Measurements from ENCODE around the gene LAMB2.

The LAMB2 gene

DNA sequence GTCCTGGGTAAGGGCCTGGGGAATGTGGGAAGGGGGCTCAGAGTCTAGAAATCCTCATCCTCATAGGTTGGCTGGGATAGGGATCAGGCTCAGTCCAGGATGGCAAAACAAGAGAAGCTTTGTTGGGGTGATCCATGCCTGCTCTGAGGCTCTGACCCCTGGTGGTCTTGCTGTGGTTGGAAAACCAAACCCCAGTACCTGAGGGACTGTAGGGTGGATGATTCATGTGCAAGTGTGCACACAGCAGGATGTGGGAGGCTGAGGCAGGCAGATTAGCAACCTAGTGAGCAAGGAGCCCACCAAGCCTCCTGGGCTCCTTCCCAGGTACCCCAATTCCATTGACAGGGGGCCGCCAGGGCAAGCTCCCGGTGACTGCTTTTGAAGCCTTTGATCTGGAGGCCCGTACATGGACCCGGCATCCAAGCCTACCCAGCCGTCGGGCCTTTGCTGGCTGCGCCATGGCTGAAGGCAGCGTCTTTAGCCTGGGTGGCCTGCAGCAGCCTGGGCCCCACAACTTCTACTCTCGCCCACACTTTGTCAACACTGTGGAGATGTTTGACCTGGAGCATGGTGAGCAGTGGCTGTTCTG lies 41.6 kb upstream of the LAMB2 start:
- Histone ChIP-seq H3K4me3 (ENCODE audit: low read depth, low read length) (no peak overlapping the region), H3K27me3 (replicated peaks) (no peaks in the 10 kb centered on the region), H3K36me3 (replicated peaks) (no peaks in the 10 kb centered on the region), H3K27ac (no peak overlapping the region)
- no peak for DNase-seq
- in situ Hi-C loops (cut with HindIII; ENCODE audit: low pct_ligation_motif_present, low sequenced_read_pairs), result no loop called here
- TF ChIP-seq, protein P1, sequence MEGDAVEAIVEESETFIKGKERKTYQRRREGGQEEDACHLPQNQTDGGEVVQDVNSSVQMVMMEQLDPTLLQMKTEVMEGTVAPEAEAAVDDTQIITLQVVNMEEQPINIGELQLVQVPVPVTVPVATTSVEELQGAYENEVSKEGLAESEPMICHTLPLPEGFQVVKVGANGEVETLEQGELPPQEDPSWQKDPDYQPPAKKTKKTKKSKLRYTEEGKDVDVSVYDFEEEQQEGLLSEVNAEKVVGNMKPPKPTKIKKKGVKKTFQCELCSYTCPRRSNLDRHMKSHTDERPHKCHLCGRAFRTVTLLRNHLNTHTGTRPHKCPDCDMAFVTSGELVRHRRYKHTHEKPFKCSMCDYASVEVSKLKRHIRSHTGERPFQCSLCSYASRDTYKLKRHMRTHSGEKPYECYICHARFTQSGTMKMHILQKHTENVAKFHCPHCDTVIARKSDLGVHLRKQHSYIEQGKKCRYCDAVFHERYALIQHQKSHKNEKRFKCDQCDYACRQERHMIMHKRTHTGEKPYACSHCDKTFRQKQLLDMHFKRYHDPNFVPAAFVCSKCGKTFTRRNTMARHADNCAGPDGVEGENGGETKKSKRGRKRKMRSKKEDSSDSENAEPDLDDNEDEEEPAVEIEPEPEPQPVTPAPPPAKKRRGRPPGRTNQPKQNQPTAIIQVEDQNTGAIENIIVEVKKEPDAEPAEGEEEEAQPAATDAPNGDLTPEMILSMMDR (IDR thresholded peaks at IDR 0.05; ENCODE audit: low read depth, low read length, missing control alignments), result no peak

DNA sequence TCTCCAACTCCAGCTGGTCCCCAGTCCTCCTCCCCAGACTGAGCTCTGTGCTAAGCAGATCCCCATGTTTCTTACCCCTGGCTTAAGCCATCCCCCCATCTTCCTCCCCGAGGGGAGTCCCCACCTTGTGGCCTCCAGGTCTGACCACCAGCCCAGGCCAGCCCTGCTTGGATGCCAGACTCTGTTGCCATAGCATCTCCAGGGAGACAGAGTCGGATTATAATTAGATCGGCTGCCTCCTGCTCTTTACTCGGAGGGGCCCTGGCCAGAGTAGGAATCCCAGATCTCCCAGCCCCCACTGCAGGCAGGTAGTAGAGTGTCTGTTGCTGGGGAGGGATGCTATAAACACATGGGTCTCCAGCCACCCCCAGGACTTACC lies 40.9 kb upstream of the LAMB2 start:
- DNase-seq, result peak; percentile 24
- Histone ChIP-seq H3K36me3 (replicated peaks) (no peaks in the 10 kb centered on the region), H3K27me3 (replicated peaks) (no peaks in the 10 kb centered on the region), H3K4me3 (ENCODE audit: low read depth, low read length) (no peak overlapping the region), H3K27ac (no peak overlapping the region)
- in situ Hi-C loops (cut with HindIII; ENCODE audit: low pct_ligation_motif_present, low sequenced_read_pairs), result no loop called here
- TF ChIP-seq, protein P1 (IDR thresholded peaks at IDR 0.05; ENCODE audit: low read depth, low read length, missing control alignments), result no peak

DNA sequence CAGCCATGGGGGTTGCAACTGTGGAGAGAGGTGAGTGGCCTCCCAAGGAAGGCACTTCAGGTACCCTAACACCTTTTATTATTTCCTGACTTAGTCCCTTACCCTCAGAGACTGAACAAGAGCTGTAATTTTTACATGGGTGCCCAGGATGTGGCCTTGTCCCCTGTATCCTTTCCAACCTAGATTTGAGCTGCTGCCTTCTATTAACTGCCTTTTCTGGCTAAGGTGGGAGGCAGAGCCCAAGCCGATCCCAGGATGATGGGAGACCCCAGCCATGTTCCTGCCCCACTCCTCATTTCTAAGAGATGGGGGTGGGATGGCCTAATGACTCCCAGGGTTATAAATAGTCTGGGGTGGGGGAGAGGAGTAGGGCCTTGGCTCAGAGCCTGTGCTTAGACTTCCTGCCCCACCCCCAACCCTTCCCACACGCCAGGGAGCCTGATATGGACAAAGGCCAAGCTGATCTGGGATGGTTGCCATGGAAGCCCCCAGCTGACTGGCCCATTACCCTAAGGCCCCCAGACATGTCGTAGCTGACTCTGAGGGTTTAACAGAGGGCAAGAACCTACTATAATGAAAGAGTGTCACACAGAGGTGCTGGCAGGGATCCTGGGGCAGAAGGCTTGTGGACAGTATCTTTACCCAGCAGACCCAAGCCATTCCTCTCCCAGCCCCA lies 40.4 kb upstream of the LAMB2 start:
- Histone ChIP-seq H3K36me3 (replicated peaks) (no peaks in the 10 kb centered on the region), H3K4me3 (ENCODE audit: low read depth, low read length) (no peak overlapping the region), H3K27me3 (replicated peaks) (no peaks in the 10 kb centered on the region), H3K27ac (no peak overlapping the region)
- TF ChIP-seq, protein P1 (IDR thresholded peaks at IDR 0.05; ENCODE audit: low read depth, low read length, missing control alignments), result no peak
- in situ Hi-C loops (cut with HindIII; ENCODE audit: low pct_ligation_motif_present, low sequenced_read_pairs), result no loop called here
- DNase-seq, result peak; percentile 13

DNA sequence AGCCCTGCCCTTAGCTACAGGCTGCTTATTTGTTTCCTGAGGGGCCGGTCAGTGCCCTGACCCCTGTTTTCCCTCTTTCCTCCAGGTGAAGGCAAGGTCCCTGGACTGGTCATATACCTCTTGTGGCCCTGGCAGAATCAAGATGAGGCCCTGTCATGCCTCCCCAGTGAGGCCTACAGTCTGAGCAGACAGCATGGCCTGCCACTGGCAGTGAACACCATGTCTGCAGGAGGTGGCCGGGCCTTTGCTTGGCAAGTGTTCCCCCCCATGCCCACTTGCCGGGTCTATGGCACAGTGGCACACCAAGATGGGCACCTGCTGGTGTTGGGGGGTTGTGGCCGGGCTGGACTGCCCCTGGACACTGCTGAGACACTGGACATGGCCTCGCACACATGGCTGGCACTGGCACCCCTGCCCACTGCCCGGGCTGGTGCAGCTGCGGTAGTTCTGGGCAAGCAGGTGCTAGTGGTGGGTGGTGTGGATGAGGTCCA lies 39.7 kb upstream of the LAMB2 start:
- no peaks in the 10 kb centered on the region for H3K36me3 ChIP-seq (replicated peaks)
- no peaks in the 10 kb centered on the region for H3K27me3 ChIP-seq (replicated peaks)
- in situ Hi-C loops (cut with HindIII; ENCODE audit: low pct_ligation_motif_present, low sequenced_read_pairs), result no loop called here
- TF ChIP-seq, protein P1 (IDR thresholded peaks at IDR 0.05; ENCODE audit: low read depth, low read length, missing control alignments), result no peak
- no peak overlapping the region for H3K27ac ChIP-seq
- no peak for DNase-seq
- no peak overlapping the region for H3K4me3 ChIP-seq (ENCODE audit: low read depth, low read length)

DNA sequence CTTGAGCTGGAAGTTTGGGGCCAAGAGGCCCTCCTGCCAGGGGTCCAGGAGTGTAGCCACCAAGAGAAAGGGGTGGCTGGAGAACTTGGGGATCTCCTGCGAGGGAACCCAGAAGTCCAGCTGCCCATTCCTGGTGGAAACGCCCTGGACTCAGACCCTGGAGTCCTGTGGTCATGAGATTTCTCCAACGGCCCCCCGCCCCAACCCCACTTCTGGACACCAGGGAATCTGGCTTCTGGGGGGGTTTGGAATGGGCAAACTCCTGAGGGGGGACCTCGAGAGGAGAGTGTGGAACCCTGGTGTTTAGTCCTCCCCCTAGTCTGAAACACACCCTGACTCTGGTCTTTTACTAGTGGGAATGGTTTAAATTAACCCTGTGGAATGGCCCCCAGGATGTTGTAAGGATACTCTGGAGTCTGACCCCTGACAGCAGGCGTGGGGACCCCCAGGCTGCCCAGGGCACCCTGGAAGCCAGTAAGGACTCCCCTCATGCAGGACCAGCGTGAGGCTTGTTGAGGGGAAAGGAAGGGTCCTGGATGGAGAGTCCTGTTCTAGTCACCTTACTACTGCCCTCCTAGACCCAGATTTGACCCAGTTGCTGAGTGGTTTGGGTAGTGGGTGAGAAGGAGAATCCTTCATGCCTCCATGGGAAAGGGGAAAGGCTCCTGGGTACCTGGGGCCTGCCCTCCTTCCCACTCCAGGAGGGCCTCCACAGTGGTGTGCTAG lies 39.1 kb upstream of the LAMB2 start:
- H3K27me3 ChIP-seq (replicated peaks), result no peaks in the 10 kb centered on the region
- no peak overlapping the region for H3K27ac ChIP-seq
- no peaks in the 10 kb centered on the region for H3K36me3 ChIP-seq (replicated peaks)
- peak overlapping the region; percentile 70 for H3K4me3 ChIP-seq (ENCODE audit: low read depth, low read length)
- no peak for DNase-seq
- TF ChIP-seq, protein P1 (IDR thresholded peaks at IDR 0.05; ENCODE audit: low read depth, low read length, missing control alignments), result no peak
- in situ Hi-C loops (cut with HindIII; ENCODE audit: low pct_ligation_motif_present, low sequenced_read_pairs), result no loop called here
